ENCODE results near the gene PPP3CA. TPM values are rescaled to one million over a fixed set of nuclear protein-coding genes. Genes with fewer than 3 reads are reported as not detected.

Gene PPP3CA
- total RNA-seq, 2 donors from 2014 or later: 36.6 to 39.2 TPM

DNA sequence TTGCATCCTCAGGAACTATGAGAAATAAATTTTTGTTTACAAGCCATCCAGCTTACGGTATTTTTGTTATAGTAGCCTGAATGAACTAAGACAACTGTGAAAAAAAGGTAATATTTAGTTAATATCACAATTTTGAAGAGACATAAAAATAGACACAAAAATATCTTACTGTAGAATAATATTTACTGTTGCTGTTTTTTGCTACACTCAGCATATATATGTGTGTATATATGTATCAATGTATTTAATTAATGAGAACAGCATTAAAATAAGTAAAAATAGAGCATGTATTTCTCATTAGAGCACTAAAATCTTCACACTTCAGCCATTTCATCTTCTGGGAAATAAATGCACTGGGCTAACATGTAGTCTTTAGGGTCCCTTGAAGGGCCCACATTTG is 24.6 kb downstream of the PPP3CA start:
- Histone ChIP-seq H3K4me1 (ENCODE audit: control insufficient read depth, insufficient read depth, low read length) (no peaks in the 10 kb centered on the region), H3K36me3 (ENCODE audit: control insufficient read depth, insufficient read depth, low read length) (no peaks in the 10 kb centered on the region), H3K9me3 (ENCODE audit: control insufficient read depth, low read length) (no peaks in the 10 kb centered on the region), H3K4me3 (ENCODE audit: low read length) (no peak overlapping the region), H3K27ac (ENCODE audit: low read depth, low read length) (no peak overlapping the region), H3K27me3 (ENCODE audit: control insufficient read depth, insufficient read depth, low read length, poor library complexity, severe bottlenecking) (no peaks in the 10 kb centered on the region), H3K9ac (ENCODE audit: extremely low read depth, low read length, poor library complexity, severe bottlenecking) (no peak overlapping the region)
- Mint-ChIP-seq H3K27me3 (ENCODE audit: insufficient read depth) (no peaks in the 10 kb centered on the region), H3K27ac (peak overlapping the region; percentile 42), H3K4me3 (no peak overlapping the region), H3K9me3 (no peaks in the 10 kb centered on the region), H3K36me3 (ENCODE audit: low read depth) (peaks cover 2% of the 10 kb centered on the region), H3K4me1 (peaks cover 5% of the 10 kb centered on the region)
- DNase-seq: no peak
- TF ChIP-seq, protein P1, sequence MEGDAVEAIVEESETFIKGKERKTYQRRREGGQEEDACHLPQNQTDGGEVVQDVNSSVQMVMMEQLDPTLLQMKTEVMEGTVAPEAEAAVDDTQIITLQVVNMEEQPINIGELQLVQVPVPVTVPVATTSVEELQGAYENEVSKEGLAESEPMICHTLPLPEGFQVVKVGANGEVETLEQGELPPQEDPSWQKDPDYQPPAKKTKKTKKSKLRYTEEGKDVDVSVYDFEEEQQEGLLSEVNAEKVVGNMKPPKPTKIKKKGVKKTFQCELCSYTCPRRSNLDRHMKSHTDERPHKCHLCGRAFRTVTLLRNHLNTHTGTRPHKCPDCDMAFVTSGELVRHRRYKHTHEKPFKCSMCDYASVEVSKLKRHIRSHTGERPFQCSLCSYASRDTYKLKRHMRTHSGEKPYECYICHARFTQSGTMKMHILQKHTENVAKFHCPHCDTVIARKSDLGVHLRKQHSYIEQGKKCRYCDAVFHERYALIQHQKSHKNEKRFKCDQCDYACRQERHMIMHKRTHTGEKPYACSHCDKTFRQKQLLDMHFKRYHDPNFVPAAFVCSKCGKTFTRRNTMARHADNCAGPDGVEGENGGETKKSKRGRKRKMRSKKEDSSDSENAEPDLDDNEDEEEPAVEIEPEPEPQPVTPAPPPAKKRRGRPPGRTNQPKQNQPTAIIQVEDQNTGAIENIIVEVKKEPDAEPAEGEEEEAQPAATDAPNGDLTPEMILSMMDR (conservative IDR thresholded peaks at IDR 0.05): no peak
- 100% methylated on average over 1 of the region's 1 CpG; no CpG with 5 or more reads in 1 of the 2 experiments for WGBS, 2 experiments (ENCODE audit: insufficient coverage in 1 of 2, insufficient read length in 1 of 2)

DNA sequence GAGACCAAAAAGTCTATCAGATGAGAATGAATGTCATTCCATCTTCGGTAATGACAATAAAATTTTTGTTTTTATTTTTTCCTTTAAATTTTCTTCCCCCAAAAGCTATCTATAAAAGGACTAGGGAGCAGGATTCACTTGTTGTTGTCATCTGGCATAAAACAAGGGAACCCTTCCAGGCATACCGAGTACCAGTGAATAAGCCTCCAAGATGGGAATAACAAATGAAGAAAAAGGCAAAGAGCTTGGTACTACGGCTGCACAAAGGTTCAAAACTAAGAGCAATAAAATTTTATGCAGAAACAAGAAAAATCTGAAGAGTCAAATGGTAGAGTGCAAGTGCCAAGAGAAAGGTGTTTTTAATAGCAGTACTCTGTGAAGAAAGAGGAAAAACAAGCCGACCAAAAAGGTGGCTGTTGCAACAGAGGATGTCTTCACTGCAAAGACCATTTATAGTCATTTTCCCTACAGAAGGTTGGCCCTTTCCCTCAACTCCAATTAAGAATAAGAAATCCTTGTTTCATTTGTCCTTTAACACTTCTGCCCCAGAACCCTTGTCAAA is 25.8 kb downstream of the PPP3CA start:
- peaks cover 2% of the 10 kb centered on the region for H3K4me1 Mint-ChIP-seq
- Histone ChIP-seq H3K4me3 (ENCODE audit: low read length) (no peak overlapping the region), H3K27ac (ENCODE audit: low read depth, low read length) (no peak overlapping the region), H3K9ac (ENCODE audit: extremely low read depth, low read length, poor library complexity, severe bottlenecking) (no peak overlapping the region), H3K9me3 (ENCODE audit: control insufficient read depth, low read length) (no peaks in the 10 kb centered on the region), H3K4me1 (ENCODE audit: control insufficient read depth, insufficient read depth, low read length) (no peaks in the 10 kb centered on the region), H3K27me3 (ENCODE audit: control insufficient read depth, insufficient read depth, low read length, poor library complexity, severe bottlenecking) (no peaks in the 10 kb centered on the region), H3K36me3 (ENCODE audit: control insufficient read depth, insufficient read depth, low read length) (no peaks in the 10 kb centered on the region)
- H3K36me3 Mint-ChIP-seq (ENCODE audit: low read depth): peaks cover 2% of the 10 kb centered on the region
- no peaks in the 10 kb centered on the region for H3K27me3 Mint-ChIP-seq (ENCODE audit: insufficient read depth)
- no peak overlapping the region for H3K27ac Mint-ChIP-seq
- TF ChIP-seq, protein P1 (conservative IDR thresholded peaks at IDR 0.05): no peak
- WGBS, 2 experiments (ENCODE audit: insufficient coverage in 1 of 2, insufficient read length in 1 of 2): 89 to 90% methylated on average over 2 to 4 of the region's 4 CpGs
- no peak overlapping the region for H3K4me3 Mint-ChIP-seq
- DNase-seq: no peak
- H3K9me3 Mint-ChIP-seq: no peaks in the 10 kb centered on the region

DNA sequence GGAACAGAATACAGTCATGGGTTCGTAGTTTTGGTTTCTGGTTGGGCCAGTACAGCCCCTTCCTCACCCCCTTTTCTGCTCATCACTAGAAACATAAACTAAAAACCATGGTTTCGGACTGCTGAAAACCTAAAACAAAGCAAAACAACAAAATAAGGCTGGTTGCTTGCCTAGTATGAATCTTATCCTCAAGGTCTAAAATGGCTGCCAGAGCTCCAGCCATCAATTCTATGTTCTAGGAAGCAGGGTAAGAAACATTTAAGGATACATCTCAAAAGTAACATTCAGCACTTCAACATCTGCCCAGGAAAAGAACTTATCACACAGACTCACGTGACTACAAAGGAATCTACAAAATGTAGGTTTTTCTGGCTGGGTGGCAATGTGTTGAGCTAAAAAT is 31.5 kb downstream of the PPP3CA start:
- TF ChIP-seq, protein P1 (conservative IDR thresholded peaks at IDR 0.05): no peak
- no peak overlapping the region for H3K4me3 ChIP-seq (ENCODE audit: low read length)
- H3K9me3 Mint-ChIP-seq: peaks cover 10% of the 10 kb centered on the region
- H3K27ac ChIP-seq (ENCODE audit: low read depth, low read length): no peak overlapping the region
- no peak overlapping the region for H3K9ac ChIP-seq (ENCODE audit: extremely low read depth, low read length, poor library complexity, severe bottlenecking)
- H3K27ac Mint-ChIP-seq: no peak overlapping the region
- no peaks in the 10 kb centered on the region for H3K27me3 Mint-ChIP-seq (ENCODE audit: insufficient read depth)
- H3K36me3 ChIP-seq (ENCODE audit: control insufficient read depth, insufficient read depth, low read length): no peaks in the 10 kb centered on the region
- peaks cover 10% of the 10 kb centered on the region for H3K36me3 Mint-ChIP-seq (ENCODE audit: low read depth)
- no peak overlapping the region for H3K4me3 Mint-ChIP-seq
- no peaks in the 10 kb centered on the region for H3K27me3 ChIP-seq (ENCODE audit: control insufficient read depth, insufficient read depth, low read length, poor library complexity, severe bottlenecking)
- WGBS, 2 experiments (ENCODE audit: insufficient coverage in 1 of 2, insufficient read length in 1 of 2): 97% methylated on average over 3 of the region's 3 CpGs; no CpG with 5 or more reads in 1 of the 2 experiments
- peaks cover 9% of the 10 kb centered on the region for H3K9me3 ChIP-seq (ENCODE audit: control insufficient read depth, low read length)
- no peak for DNase-seq
- H3K4me1 Mint-ChIP-seq: no peaks in the 10 kb centered on the region
- H3K4me1 ChIP-seq (ENCODE audit: control insufficient read depth, insufficient read depth, low read length): no peaks in the 10 kb centered on the region
